WTC11 (cell line): ENCODE results near the gene RELT. TPM values are rescaled to one million over a fixed set of nuclear protein-coding genes. Genes with fewer than 3 reads are reported as not detected.

Source experiments
- ATAC-seq: fragments of 200-7000 bp; cut with Tn5 transposase; 2 replicates; pipeline ENCODE4 v1.10.0; 2021; ENCODE audit warnings: mild to moderate bottlenecking, moderate library complexity
- CTCF ChIA-PET: fragments of 300-600 bp; sonication (Branson Sonifier 250); formaldehyde crosslinking; loops from one replicate; lab custom pipeline; 2021; ENCODE audit warnings: antibody characterized with exemption; lab: Charles Lee
- POLR2A ChIA-PET: fragments of 350-600 bp; sonication (Branson Sonifier 250); formaldehyde crosslinking; loops from one replicate; lab custom pipeline; 2021; ENCODE audit warnings: antibody characterized with exemption; lab: Charles Lee
- DNase-seq: peaks from one replicate; pipeline ENCODE4 v3.0.0; 2021; ENCODE audit warnings: low spot score
- H3K27ac Mint-ChIP-seq: 2 replicates; pipeline ENCODE4 v1.8.0; 2021; ENCODE audit warnings: mixed read lengths
- H3K27me3 Mint-ChIP-seq: 2 replicates; pipeline ENCODE4 v1.8.0; 2021; ENCODE audit warnings: low read depth, mild to moderate bottlenecking, moderate library complexity, mixed read lengths
- H3K36me3 Mint-ChIP-seq: 2 replicates; pipeline ENCODE4 v1.8.0; 2021; ENCODE audit warnings: mixed read lengths
- H3K4me1 Mint-ChIP-seq: 2 replicates; pipeline ENCODE4 v1.8.0; 2022; ENCODE audit warnings: mixed read lengths
- H3K4me3 Mint-ChIP-seq: 2 replicates; pipeline ENCODE4 v1.8.0; 2021; ENCODE audit warnings: mild to moderate bottlenecking, moderate library complexity, mixed read lengths
- H3K9me3 Mint-ChIP-seq: 2 replicates; pipeline ENCODE4 v1.8.0; 2021; ENCODE audit warnings: mixed read lengths
- CDX4 ChIP-seq: fragments of 250-450 bp; sonication (Bioruptor Pico); IDR thresholded peaks from 2 replicates; pipeline ENCODE4 v1.9.0; 2021; ENCODE audit warnings: moderate library complexity, mild to moderate bottlenecking, inconsistent platforms, borderline replicate concordance
- CREB1 ChIP-seq: sonication (generic); formaldehyde crosslinking; IDR thresholded peaks from 2 replicates; pipeline ENCODE4 v1.8.0; 2023; ENCODE audit warnings: mild to moderate bottlenecking, missing genetic modification reagents
- CREM ChIP-seq: sonication (generic); formaldehyde crosslinking; IDR thresholded peaks from 2 replicates; pipeline ENCODE4 v1.8.1; 2022; ENCODE audit warnings: mild to moderate bottlenecking, missing genetic modification reagents, moderate library complexity
- CTCF ChIP-seq: fragments of 200-600 bp; IDR thresholded peaks from 2 replicates; pipeline ENCODE4 v1.8.0; 2022; ENCODE audit warnings: antibody characterized with exemption
- E2F4 ChIP-seq: sonication (generic); formaldehyde crosslinking; IDR thresholded peaks from 2 replicates; pipeline ENCODE4 v1.8.1; 2022; ENCODE audit warnings: low read depth, mild to moderate bottlenecking, moderate library complexity, missing genetic modification reagents, borderline replicate concordance
- E2F5 ChIP-seq: sonication (generic); formaldehyde crosslinking; IDR thresholded peaks from 2 replicates; pipeline ENCODE4 v1.8.1; 2022; ENCODE audit warnings: mild to moderate bottlenecking, moderate library complexity, missing genetic modification reagents
- ERG ChIP-seq: fragments of 250-450 bp; sonication (Bioruptor Pico); IDR thresholded peaks from 2 replicates; pipeline ENCODE4 v1.8.0; 2021; ENCODE audit warnings: mild to moderate bottlenecking
- FOXJ3 ChIP-seq: sonication (generic); formaldehyde crosslinking; IDR thresholded peaks from 2 replicates; pipeline ENCODE4 v1.9.0; 2021; ENCODE audit warnings: missing genetic modification reagents, mild to moderate bottlenecking, borderline replicate concordance
- GTF2I ChIP-seq: fragments of 250-450 bp; sonication (Bioruptor Pico); conservative IDR thresholded peaks from 2 replicates; pipeline ENCODE4 v1.4.0; 2021; ENCODE audit warnings: mild to moderate bottlenecking
- HMGXB4 ChIP-seq: sonication (generic); formaldehyde crosslinking; IDR thresholded peaks from 2 replicates; pipeline ENCODE4 v1.8.1; 2023; ENCODE audit warnings: mild to moderate bottlenecking, moderate library complexity, missing genetic modification reagents
- KAT7 ChIP-seq: sonication (generic); formaldehyde crosslinking; IDR thresholded peaks from 2 replicates; pipeline ENCODE4 v1.8.1; 2023; ENCODE audit warnings: missing genetic modification reagents, mild to moderate bottlenecking, borderline replicate concordance
- MAX ChIP-seq: sonication (generic); formaldehyde crosslinking; IDR thresholded peaks from 2 replicates; pipeline ENCODE4 v1.8.0; 2022; ENCODE audit warnings: mild to moderate bottlenecking, missing genetic modification reagents
- MYBL2 ChIP-seq: sonication (generic); formaldehyde crosslinking; IDR thresholded peaks from 2 replicates; pipeline ENCODE4 v1.8.1; 2023; ENCODE audit warnings: mild to moderate bottlenecking, moderate library complexity, missing genetic modification reagents
- NFE2L1 ChIP-seq: sonication (generic); formaldehyde crosslinking; IDR thresholded peaks from 2 replicates; pipeline ENCODE4 v1.8.1; 2023; ENCODE audit warnings: missing genetic modification reagents
- NFYB ChIP-seq: sonication (generic); formaldehyde crosslinking; conservative IDR thresholded peaks from 2 replicates; pipeline ENCODE4 v1.8.0; 2022; ENCODE audit warnings: low read depth, missing genetic modification reagents
- PREB ChIP-seq: sonication (generic); formaldehyde crosslinking; IDR thresholded peaks from 2 replicates; pipeline ENCODE4 v1.8.1; 2022; ENCODE audit warnings: mild to moderate bottlenecking, missing genetic modification reagents, moderate library complexity, borderline replicate concordance
- PRRX2 ChIP-seq: fragments of 250-450 bp; sonication (Bioruptor Pico); IDR thresholded peaks from 2 replicates; pipeline ENCODE4 v1.8.0; 2021; ENCODE audit warnings: mild to moderate bottlenecking
- SMAD3 ChIP-seq: sonication (generic); formaldehyde crosslinking; IDR thresholded peaks from 2 replicates; pipeline ENCODE4 v1.8.0; 2022; ENCODE audit warnings: missing genetic modification reagents, mild to moderate bottlenecking, borderline replicate concordance
- TCF7 ChIP-seq: sonication (generic); formaldehyde crosslinking; IDR thresholded peaks from 2 replicates; pipeline ENCODE4 v1.8.0; 2022; ENCODE audit warnings: mild to moderate bottlenecking, low read depth, missing genetic modification reagents, moderate library complexity
- TEAD4 ChIP-seq: sonication (generic); formaldehyde crosslinking; IDR thresholded peaks from 2 replicates; pipeline ENCODE4 v1.8.0; 2022; ENCODE audit warnings: mild to moderate bottlenecking, missing genetic modification reagents
- ZBTB21 ChIP-seq: sonication (generic); formaldehyde crosslinking; IDR thresholded peaks from 2 replicates; pipeline ENCODE4 v1.8.1; 2023; ENCODE audit warnings: mild to moderate bottlenecking, missing genetic modification reagents, borderline replicate concordance
- ZNF121 ChIP-seq: sonication (generic); formaldehyde crosslinking; IDR thresholded peaks from 2 replicates; pipeline ENCODE4 v1.8.0; 2023; ENCODE audit warnings: missing genetic modification reagents
- ZNF138 ChIP-seq: sonication (generic); formaldehyde crosslinking; conservative IDR thresholded peaks from 2 replicates; pipeline ENCODE4 v1.8.1; 2022; ENCODE audit warnings: mild to moderate bottlenecking, moderate library complexity, missing genetic modification reagents
- ZNF671 ChIP-seq: fragments of 250-450 bp; sonication (Bioruptor Pico); IDR thresholded peaks from 2 replicates; pipeline ENCODE4 v1.8.0; 2021; ENCODE audit warnings: mild to moderate bottlenecking
- total RNA-seq: library from RNA; stranded (reverse); gene quantifications from 3 replicates; pipeline ENCODE4 v1.2.3, GENCODE V29; 2021

The RELT gene
- total RNA-seq, 1 experiment from 2014 or later = 6.7 TPM

- Mint-ChIP-seq H3K4me3 (no peak overlapping the region), H3K9me3 (no peaks in the 10 kb centered on the region), H3K4me1 (peaks cover 7% of the 10 kb centered on the region), H3K27ac (no peak overlapping the region), H3K27me3 (peaks cover 9% of the 10 kb centered on the region), H3K36me3 (no peaks in the 10 kb centered on the region)
- ATAC-seq = no peak
- DNase-seq = no peak
- TF ChIP-seq NFE2L1 (CRISPR knock-in tag) = no peak
- TF ChIP-seq TCF7 (CRISPR knock-in tag) = no peak
- TF ChIP-seq SMAD3 (CRISPR knock-in tag) = no peak
- no peak for TF ChIP-seq ZNF671 (CRISPR knock-in tag)
- no peak for TF ChIP-seq ERG (CRISPR knock-in tag)
- TF ChIP-seq E2F4 = no peak
- TF ChIP-seq ZNF121 (CRISPR knock-in tag) = no peak
- no peak for TF ChIP-seq ZBTB21
- no peak for TF ChIP-seq MYBL2
- no peak for TF ChIP-seq HMGXB4 (CRISPR knock-in tag)
- no peak for TF ChIP-seq FOXJ3
- no peak for TF ChIP-seq CTCF
- no peak for TF ChIP-seq E2F5 (CRISPR knock-in tag)
- TF ChIP-seq CREM = no peak
- TF ChIP-seq ZNF138 (CRISPR knock-in tag) = no peak
- TF ChIP-seq MAX (CRISPR knock-in tag) = no peak
- ChIA-PET POLR2A (no interaction called here), CTCF (interaction anchor here (2.7 to 5.1 kb wide), 4 partner anchors 9 to 279 kb away, joined by 18 to 41 read pairs (median 27); no protein-coding TSS in a partner anchor)
These were observed 6.0 kb downstream of the RELT start for GRCh38 chr11:73382183-73382582.

GRCh38 chr11:73382747-73383146 is 6.5 kb downstream of the RELT start:
- ChIA-PET CTCF (interaction anchor here (0.8 to 5.1 kb wide), 11 partner anchors 9 to 278 kb away, joined by 3 to 41 read pairs (median 6); no protein-coding TSS in a partner anchor), POLR2A (no interaction called here)
- Mint-ChIP-seq H3K4me3 (no peak overlapping the region), H3K9me3 (no peaks in the 10 kb centered on the region), H3K27ac (no peak overlapping the region), H3K4me1 (peaks cover 5% of the 10 kb centered on the region), H3K36me3 (no peaks in the 10 kb centered on the region), H3K27me3 (peaks cover 6% of the 10 kb centered on the region; the same call in 1 of the 2 replicates)
- ATAC-seq (no peak), DNase-seq (no peak)
- TF ChIP-seq PRRX2 (CRISPR knock-in tag) = no peak
- TF ChIP-seq CREM = no peak
- no peak for TF ChIP-seq CDX4 (CRISPR knock-in tag)
- TF ChIP-seq GTF2I (CRISPR knock-in tag) = no peak
- no peak for TF ChIP-seq MYBL2
- no peak for TF ChIP-seq NFYB (CRISPR knock-in tag)
- no peak for TF ChIP-seq TEAD4 (CRISPR knock-in tag)
- no peak for TF ChIP-seq KAT7 (CRISPR knock-in tag)
- TF ChIP-seq PREB (CRISPR knock-in tag) = no peak
- TF ChIP-seq CREB1 (CRISPR knock-in tag) = no peak
